C4-2B (cell line): ENCODE data around the gene WDR27.

Experiments used
- H3K27ac ChIP-seq: fragments of 450-650 bp; 2 replicates; pipeline ENCODE4 v1.5.1; 2017
- ZFX ChIP-seq: fragments of 450-650 bp; IDR thresholded peaks from 2 replicates; pipeline ENCODE4 v1.6.1; 2017
- TF ChIP-seq, protein P1 (sequence below): fragments of 450-650 bp; conservative IDR thresholded peaks from 2 replicates; pipeline ENCODE4 v1.5.1; 2017; ENCODE audit warnings: mild to moderate bottlenecking

Gene WDR27

GRCh38 chr6:169417101-169417500 is 284.7 kb downstream of the WDR27 start:
- TF ChIP-seq ZFX: no peak
- TF ChIP-seq, protein P1, sequence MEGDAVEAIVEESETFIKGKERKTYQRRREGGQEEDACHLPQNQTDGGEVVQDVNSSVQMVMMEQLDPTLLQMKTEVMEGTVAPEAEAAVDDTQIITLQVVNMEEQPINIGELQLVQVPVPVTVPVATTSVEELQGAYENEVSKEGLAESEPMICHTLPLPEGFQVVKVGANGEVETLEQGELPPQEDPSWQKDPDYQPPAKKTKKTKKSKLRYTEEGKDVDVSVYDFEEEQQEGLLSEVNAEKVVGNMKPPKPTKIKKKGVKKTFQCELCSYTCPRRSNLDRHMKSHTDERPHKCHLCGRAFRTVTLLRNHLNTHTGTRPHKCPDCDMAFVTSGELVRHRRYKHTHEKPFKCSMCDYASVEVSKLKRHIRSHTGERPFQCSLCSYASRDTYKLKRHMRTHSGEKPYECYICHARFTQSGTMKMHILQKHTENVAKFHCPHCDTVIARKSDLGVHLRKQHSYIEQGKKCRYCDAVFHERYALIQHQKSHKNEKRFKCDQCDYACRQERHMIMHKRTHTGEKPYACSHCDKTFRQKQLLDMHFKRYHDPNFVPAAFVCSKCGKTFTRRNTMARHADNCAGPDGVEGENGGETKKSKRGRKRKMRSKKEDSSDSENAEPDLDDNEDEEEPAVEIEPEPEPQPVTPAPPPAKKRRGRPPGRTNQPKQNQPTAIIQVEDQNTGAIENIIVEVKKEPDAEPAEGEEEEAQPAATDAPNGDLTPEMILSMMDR: no peak
- no peak overlapping the region for H3K27ac ChIP-seq

GRCh38 chr6:169416249-169416648 is 285.6 kb downstream of the WDR27 start:
- no peak for TF ChIP-seq ZFX
- no peak overlapping the region for H3K27ac ChIP-seq

GRCh38 chr6:169415179-169415578 is 286.6 kb downstream of the WDR27 start:
- no peak for TF ChIP-seq ZFX
- TF ChIP-seq, protein P1: no peak
- no peak overlapping the region for H3K27ac ChIP-seq

- TF ChIP-seq, protein P1: no peak
- no peak for TF ChIP-seq ZFX
- H3K27ac ChIP-seq: no peak overlapping the region
Measured at GRCh38 chr6:169411722-169412121, 290.1 kb downstream of the WDR27 start.

GRCh38 chr6:169411296-169411695 is 290.5 kb downstream of the WDR27 start:
- TF ChIP-seq, protein P1: no peak
- no peak for TF ChIP-seq ZFX
- H3K27ac ChIP-seq: no peak overlapping the region

GRCh38 chr6:169409742-169410312 is 292.0 kb downstream of the WDR27 start:
- TF ChIP-seq ZFX: no peak
- TF ChIP-seq, protein P1: peak; percentile 13; the same call in 1 of the 2 replicates
- no peak overlapping the region for H3K27ac ChIP-seq

GRCh38 chr6:169407325-169407724 is 294.5 kb downstream of the WDR27 start:
- no peak for TF ChIP-seq ZFX
- TF ChIP-seq, protein P1: no peak
- H3K27ac ChIP-seq: no peak overlapping the region
